ENCODE measurements around the gene PRKG1.

GRCh38 chr10:51326174-51326573 lies 251.9 kb downstream of the PRKG1 start:
- TF ChIP-seq CTCF (IDR thresholded peaks at IDR 0.05; ENCODE audit: low read depth, low read length, missing input control) (no peak), TAF1 (conservative IDR thresholded peaks at IDR 0.05) (no peak)
- TF ChIP-seq, protein P1, sequence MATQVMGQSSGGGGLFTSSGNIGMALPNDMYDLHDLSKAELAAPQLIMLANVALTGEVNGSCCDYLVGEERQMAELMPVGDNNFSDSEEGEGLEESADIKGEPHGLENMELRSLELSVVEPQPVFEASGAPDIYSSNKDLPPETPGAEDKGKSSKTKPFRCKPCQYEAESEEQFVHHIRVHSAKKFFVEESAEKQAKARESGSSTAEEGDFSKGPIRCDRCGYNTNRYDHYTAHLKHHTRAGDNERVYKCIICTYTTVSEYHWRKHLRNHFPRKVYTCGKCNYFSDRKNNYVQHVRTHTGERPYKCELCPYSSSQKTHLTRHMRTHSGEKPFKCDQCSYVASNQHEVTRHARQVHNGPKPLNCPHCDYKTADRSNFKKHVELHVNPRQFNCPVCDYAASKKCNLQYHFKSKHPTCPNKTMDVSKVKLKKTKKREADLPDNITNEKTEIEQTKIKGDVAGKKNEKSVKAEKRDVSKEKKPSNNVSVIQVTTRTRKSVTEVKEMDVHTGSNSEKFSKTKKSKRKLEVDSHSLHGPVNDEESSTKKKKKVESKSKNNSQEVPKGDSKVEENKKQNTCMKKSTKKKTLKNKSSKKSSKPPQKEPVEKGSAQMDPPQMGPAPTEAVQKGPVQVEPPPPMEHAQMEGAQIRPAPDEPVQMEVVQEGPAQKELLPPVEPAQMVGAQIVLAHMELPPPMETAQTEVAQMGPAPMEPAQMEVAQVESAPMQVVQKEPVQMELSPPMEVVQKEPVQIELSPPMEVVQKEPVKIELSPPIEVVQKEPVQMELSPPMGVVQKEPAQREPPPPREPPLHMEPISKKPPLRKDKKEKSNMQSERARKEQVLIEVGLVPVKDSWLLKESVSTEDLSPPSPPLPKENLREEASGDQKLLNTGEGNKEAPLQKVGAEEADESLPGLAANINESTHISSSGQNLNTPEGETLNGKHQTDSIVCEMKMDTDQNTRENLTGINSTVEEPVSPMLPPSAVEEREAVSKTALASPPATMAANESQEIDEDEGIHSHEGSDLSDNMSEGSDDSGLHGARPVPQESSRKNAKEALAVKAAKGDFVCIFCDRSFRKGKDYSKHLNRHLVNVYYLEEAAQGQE (IDR thresholded peaks at IDR 0.05): no peak
- TF ChIP-seq, protein P2, sequence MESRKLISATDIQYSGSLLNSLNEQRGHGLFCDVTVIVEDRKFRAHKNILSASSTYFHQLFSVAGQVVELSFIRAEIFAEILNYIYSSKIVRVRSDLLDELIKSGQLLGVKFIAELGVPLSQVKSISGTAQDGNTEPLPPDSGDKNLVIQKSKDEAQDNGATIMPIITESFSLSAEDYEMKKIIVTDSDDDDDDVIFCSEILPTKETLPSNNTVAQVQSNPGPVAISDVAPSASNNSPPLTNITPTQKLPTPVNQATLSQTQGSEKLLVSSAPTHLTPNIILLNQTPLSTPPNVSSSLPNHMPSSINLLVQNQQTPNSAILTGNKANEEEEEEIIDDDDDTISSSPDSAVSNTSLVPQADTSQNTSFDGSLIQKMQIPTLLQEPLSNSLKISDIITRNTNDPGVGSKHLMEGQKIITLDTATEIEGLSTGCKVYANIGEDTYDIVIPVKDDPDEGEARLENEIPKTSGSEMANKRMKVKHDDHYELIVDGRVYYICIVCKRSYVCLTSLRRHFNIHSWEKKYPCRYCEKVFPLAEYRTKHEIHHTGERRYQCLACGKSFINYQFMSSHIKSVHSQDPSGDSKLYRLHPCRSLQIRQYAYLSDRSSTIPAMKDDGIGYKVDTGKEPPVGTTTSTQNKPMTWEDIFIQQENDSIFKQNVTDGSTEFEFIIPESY (IDR thresholded peaks at IDR 0.05): no peak
- TF ChIP-seq, protein P3, sequence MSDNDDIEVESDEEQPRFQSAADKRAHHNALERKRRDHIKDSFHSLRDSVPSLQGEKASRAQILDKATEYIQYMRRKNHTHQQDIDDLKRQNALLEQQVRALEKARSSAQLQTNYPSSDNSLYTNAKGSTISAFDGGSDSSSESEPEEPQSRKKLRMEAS (IDR thresholded peaks at IDR 0.05): no peak
